GM13977 (cell line): ENCODE results near the gene CNTN1.

Experiments used
- DNase-seq: peaks from one replicate; pipeline ENCODE4 v3.0.0; 2012; ENCODE audit warnings: low spot score
- CTCF ChIP-seq: IDR thresholded peaks from 2 replicates; pipeline ENCODE4 v1.5.1; 2012; ENCODE audit warnings: mild to moderate bottlenecking, control low read depth; ENCODE audit not compliant: insufficient read depth; ENCODE audit errors: extremely low read depth, missing control alignments
- in situ Hi-C: fragments of 300-500 bp; cut with MboI; formaldehyde crosslinking; loops from one replicate; pipeline ENCODE4 v1.12.0; 2022; ENCODE audit warnings: low sequenced_read_pairs, low pct_unique_long_range_greater_than_20kb, mixed read lengths, inconsistent platforms; ENCODE audit not compliant: unreplicated experiment

CNTN1 gene

DNA sequence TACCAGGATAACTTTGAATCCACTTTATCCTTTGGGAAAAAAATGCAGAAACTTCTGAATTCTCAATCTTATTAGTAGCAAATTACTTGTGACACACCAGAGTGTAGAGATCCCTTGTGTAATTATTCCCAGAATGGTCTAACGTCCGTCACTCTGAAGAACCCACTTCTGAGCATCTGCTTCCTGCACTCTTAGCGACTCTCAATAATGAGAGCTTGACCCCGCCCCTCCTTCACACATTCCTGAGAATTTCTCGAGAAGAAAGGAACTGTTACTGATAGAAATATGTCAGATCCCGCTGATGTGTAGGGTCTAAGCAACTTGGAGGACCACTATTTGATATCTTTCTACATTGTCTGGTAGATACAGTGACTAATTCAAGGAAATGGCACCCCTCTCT, 277.6 kb downstream of the CNTN1 start:
- TF ChIP-seq CTCF: no peak
- DNase-seq: no peak
- in situ Hi-C loops: no loop called here

- no peak for DNase-seq
- no peak for TF ChIP-seq CTCF
- in situ Hi-C loops: no loop called here
Measured at GRCh38 chr12:40970320-40970907, 278.2 kb downstream of the CNTN1 start.

- DNase-seq: no peak
- in situ Hi-C loops: no loop called here
- no peak for TF ChIP-seq CTCF
Measured at GRCh38 chr12:40971911-40972310, 279.7 kb downstream of the CNTN1 start.

DNA sequence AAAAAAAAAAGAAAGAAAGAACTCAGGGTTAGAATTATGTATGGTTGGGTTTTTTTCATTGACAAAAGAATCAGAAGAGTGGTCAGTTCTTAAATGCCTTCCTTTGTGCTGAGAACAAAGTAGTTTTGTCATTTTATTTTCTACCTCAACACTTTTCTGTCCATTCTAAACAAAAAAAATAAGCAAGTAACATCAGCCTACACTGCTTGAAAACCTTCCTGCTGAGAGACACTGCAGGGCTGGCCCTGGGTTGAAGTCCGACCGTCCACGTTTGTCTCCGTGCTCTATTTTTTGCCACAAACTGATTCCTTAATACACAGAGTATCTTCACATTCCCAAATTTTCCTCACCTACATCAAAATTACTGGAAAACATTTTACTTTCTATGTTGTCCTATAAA, 284.3 kb downstream of the CNTN1 start:
- in situ Hi-C loops: no loop called here
- DNase-seq: no peak
- no peak for TF ChIP-seq CTCF

GRCh38 chr12:40980427-40980961, 288.3 kb downstream of the CNTN1 start:
- DNase-seq: no peak
- TF ChIP-seq CTCF: no peak
- in situ Hi-C loops: no loop called here

GRCh38 chr12:40986001-40986400, 293.8 kb downstream of the CNTN1 start:
- TF ChIP-seq CTCF: no peak
- in situ Hi-C loops: no loop called here
- DNase-seq: no peak
